Caco-2 (cell line): ENCODE data around the gene HABP2. TPM values are rescaled to one million over a fixed set of nuclear protein-coding genes. Genes with fewer than 3 reads are reported as not detected.
A peak's percentile ranks its signal among the peaks of the same experiment; 100 is the strongest.

ENCODE experiments used
- BruUV-seq: library from RNA; stranded (reverse); fragments of 400-500 nt; replicated peaks from 2 replicates; lab custom pipeline; 2021; lab: Mats Ljungman, UMichigan
- CTCF ChIA-PET: fragments of 300-600 bp; sonication (Branson Sonifier 250); formaldehyde crosslinking; loops from one replicate; lab custom pipeline; 2022; ENCODE audit warnings: antibody characterized with exemption; lab: Charles Lee
- POLR2A ChIA-PET: fragments of 300-600 bp; sonication (Branson Sonifier 250); formaldehyde crosslinking; loops from one replicate; lab custom pipeline; 2022; ENCODE audit warnings: antibody characterized with exemption; lab: Charles Lee
- DNase-seq, 2 experiments: peaks; one replicate each; pipeline versions ENCODE4 v3.0.0 to v3.0.0-alpha.2; 2020 to 2022
- H3K27me3 ChIP-seq: replicated peaks from 2 replicates; pipeline ENCODE4 v1.6.0; 2011; ENCODE audit warnings: low read length; ENCODE audit not compliant: control insufficient read depth, insufficient read depth
- H3K36me3 ChIP-seq: 2 replicates; pipeline ENCODE4 v1.5.1; 2011; ENCODE audit warnings: low read length; ENCODE audit not compliant: control insufficient read depth, insufficient read depth
- H3K4me1 ChIP-seq: fragments of 250-450 bp; sonication (Bioruptor Pico); 2 replicates; pipeline ENCODE4 v1.5.1; 2020; ENCODE audit warnings: mild to moderate bottlenecking
- H3K4me3 ChIP-seq: 2 replicates; pipeline ENCODE4 v1.5.1; 2011; ENCODE audit warnings: low read depth, mild to moderate bottlenecking, control low read depth, low read length
- H3K9me3 ChIP-seq: fragments of 250-450 bp; sonication (Bioruptor Pico); 2 replicates; pipeline ENCODE4 v1.5.1; 2020; ENCODE audit warnings: mild to moderate bottlenecking, moderate library complexity
- H3K27ac Mint-ChIP-seq: one replicate; pipeline ENCODE4 v1.8.0; 2022; ENCODE audit warnings: mixed read lengths; ENCODE audit not compliant: unreplicated experiment
- H3K27me3 Mint-ChIP-seq: one replicate; pipeline ENCODE4 v1.8.0; 2022; ENCODE audit warnings: mixed read lengths; ENCODE audit not compliant: insufficient read depth, unreplicated experiment
- H3K36me3 Mint-ChIP-seq: one replicate; pipeline ENCODE4 v1.8.0; 2022; ENCODE audit warnings: mild to moderate bottlenecking, mixed read lengths; ENCODE audit not compliant: insufficient read depth, unreplicated experiment
- H3K4me1 Mint-ChIP-seq: one replicate; pipeline ENCODE4 v1.8.0; 2022; ENCODE audit warnings: low read depth, mixed read lengths; ENCODE audit not compliant: unreplicated experiment
- H3K4me3 Mint-ChIP-seq: one replicate; pipeline ENCODE4 v1.8.0; 2022; ENCODE audit warnings: mild to moderate bottlenecking, moderate library complexity, mixed read lengths; ENCODE audit not compliant: unreplicated experiment
- H3K9me3 Mint-ChIP-seq: one replicate; pipeline ENCODE4 v1.8.0; 2022; ENCODE audit warnings: mixed read lengths; ENCODE audit not compliant: unreplicated experiment
- CTCF ChIP-seq, 2 experiments: fragments of 200-600 bp in 1 of 2; IDR thresholded peaks; 1 replicate in 1 of 2; 2 replicates in 1 of 2; pipeline versions ENCODE4 v1.5.1 to v1.8.0; 2011 to 2022; ENCODE audit warnings: antibody characterized with exemption in 1 of 2, control low read depth in 1 of 2, inconsistent platforms in 1 of 2, low read depth in 1 of 2, low read length in 1 of 2, mild to moderate bottlenecking in 1 of 2, moderate library complexity in 1 of 2; ENCODE audit not compliant: insufficient read depth in 1 of 2, severe bottlenecking in 1 of 2, unreplicated experiment in 1 of 2
- intact Hi-C: fragments of 100-400 bp; cut with micrococcal nuclease; formaldehyde crosslinking; loops from one replicate; pipeline ENCODE4 v1.10.0; 2022; ENCODE audit not compliant: unreplicated experiment
- total RNA-seq: library from RNA; stranded (reverse); gene quantifications from 2 replicates; pipeline ENCODE4 v1.2.3, GENCODE V29; 2022

Gene HABP2
- total RNA-seq, 1 experiment from 2014 or later, result 21.0 TPM

DNA sequence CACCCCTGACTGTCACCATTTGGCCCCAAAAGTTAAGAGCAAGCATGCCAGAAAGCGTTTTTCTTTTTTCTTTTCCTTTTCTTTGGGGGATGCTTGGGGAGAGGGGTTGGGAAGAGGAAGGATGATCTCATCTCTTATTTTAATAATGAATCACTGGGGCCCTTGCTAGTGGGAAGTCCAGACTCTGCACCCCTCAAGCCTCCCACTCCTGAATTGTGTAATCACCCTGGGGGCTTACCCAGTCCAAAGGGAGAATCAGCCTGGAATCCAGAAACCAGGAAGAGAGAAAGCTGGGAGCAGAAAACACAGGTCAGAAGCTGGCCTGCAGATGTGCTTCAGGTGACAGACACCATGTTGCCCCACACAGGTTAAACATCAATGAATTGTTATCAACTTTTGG lies 14.7 kb upstream of the HABP2 start:
- CTCF ChIA-PET, result interaction anchor here (1.5 kb wide), 1 partner anchor 25 kb away, joined by 4 read pairs; no protein-coding TSS in a partner anchor
- 0 out of 2 replicates have a peak, but pooled peaks cover 3% of the 10 kb centered on the region for H3K9me3 ChIP-seq
- no TSS peak for BruUV-seq

GRCh38 chr10:113539789-113540188 lies 13.1 kb upstream of the HABP2 start:
- BruUV-seq, result no TSS peak
- no peak overlapping the region for H3K4me3 ChIP-seq
- H3K36me3 Mint-ChIP-seq, result no peaks in the 10 kb centered on the region
- TF ChIP-seq CTCF (IDR thresholded peaks at IDR 0.05; ENCODE audit: insufficient read depth in 1 of 2, low read depth in 1 of 2, low read length in 1 of 2, severe bottlenecking in 1 of 2, unreplicated experiment in 1 of 2), result no peak
- peak overlapping the region; percentile 66 for H3K27ac Mint-ChIP-seq
- ChIA-PET POLR2A (interaction anchor here (1.2 kb wide), 1 partner anchor 14 kb away, joined by 6 read pairs; no protein-coding TSS in a partner anchor), CTCF (interaction anchor here (0.6 to 1.5 kb wide), 3 partner anchors 13 to 23 kb away, joined by 3 to 4 read pairs (median 4); no protein-coding TSS in a partner anchor)
- intact Hi-C loops, result loop anchor here (2.0 kb wide), 1 partner anchor 15 kb away; no protein-coding TSS in a partner anchor
- H3K9me3 ChIP-seq, result 0 out of 2 replicates have a peak, but pooled peaks cover 3% of the 10 kb centered on the region
- peak; percentile 52 to 56 for DNase-seq
- H3K4me1 ChIP-seq, result peaks cover 47% of the 10 kb centered on the region
- H3K4me3 Mint-ChIP-seq, result no peak overlapping the region
- no peaks in the 10 kb centered on the region for H3K36me3 ChIP-seq
- no peaks in the 10 kb centered on the region for H3K9me3 Mint-ChIP-seq
- H3K27me3 Mint-ChIP-seq, result no peaks in the 10 kb centered on the region
- no peaks in the 10 kb centered on the region for H3K27me3 ChIP-seq
- peaks cover 33% of the 10 kb centered on the region for H3K4me1 Mint-ChIP-seq

More for the DNA sequence above, 14.7 kb upstream of the HABP2 start:
- Mint-ChIP-seq H3K4me3 (no peak overlapping the region), H3K9me3 (no peaks in the 10 kb centered on the region), H3K27ac (no peak overlapping the region), H3K36me3 (no peaks in the 10 kb centered on the region), H3K27me3 (no peaks in the 10 kb centered on the region), H3K4me1 (peaks cover 39% of the 10 kb centered on the region)
- H3K27me3 ChIP-seq, result no peaks in the 10 kb centered on the region
- no peak for TF ChIP-seq CTCF (IDR thresholded peaks at IDR 0.05; ENCODE audit: insufficient read depth in 1 of 2, low read depth in 1 of 2, low read length in 1 of 2, severe bottlenecking in 1 of 2, unreplicated experiment in 1 of 2)
- POLR2A ChIA-PET, result no interaction called here
- intact Hi-C loops, result no loop called here
- no peaks in the 10 kb centered on the region for H3K36me3 ChIP-seq
- peaks cover 47% of the 10 kb centered on the region for H3K4me1 ChIP-seq
- H3K4me3 ChIP-seq, result no peak overlapping the region
- DNase-seq, result no peak

- ChIA-PET CTCF (interaction anchor here (1.5 kb wide), 1 partner anchor 11 kb away, joined by 4 read pairs; no protein-coding TSS in a partner anchor), POLR2A (no interaction called here)
- no peak for TF ChIP-seq CTCF (IDR thresholded peaks at IDR 0.05; ENCODE audit: insufficient read depth in 1 of 2, low read depth in 1 of 2, low read length in 1 of 2, severe bottlenecking in 1 of 2, unreplicated experiment in 1 of 2)
- Histone ChIP-seq H3K9me3 (no peaks in the 10 kb centered on the region), H3K4me3 (no peak overlapping the region), H3K4me1 (peaks cover 47% of the 10 kb centered on the region), H3K27me3 (no peaks in the 10 kb centered on the region), H3K36me3 (no peaks in the 10 kb centered on the region)
- H3K36me3 Mint-ChIP-seq, result no peaks in the 10 kb centered on the region
- peak; percentile 65 to 71 for DNase-seq
- H3K4me1 Mint-ChIP-seq, result peaks cover 33% of the 10 kb centered on the region
- H3K9me3 Mint-ChIP-seq, result no peaks in the 10 kb centered on the region
- no TSS peak for BruUV-seq
- intact Hi-C loops, result loop anchor here (1.0 to 2.0 kb wide), 3 partner anchors 14 to 22 kb away; no protein-coding TSS in a partner anchor
- no peaks in the 10 kb centered on the region for H3K27me3 Mint-ChIP-seq
- peak overlapping the region; percentile 43 for H3K27ac Mint-ChIP-seq
- peak overlapping the region; percentile 40 for H3K4me3 Mint-ChIP-seq
These were observed 11.9 kb upstream of the HABP2 start for GRCh38 chr10:113540845-113541548.
